Subcutaneous adipose tissue (tissue), 4 donors: ENCODE measurements around the gene SNX24. TPM values are rescaled to one million over a fixed set of nuclear protein-coding genes. Genes with fewer than 3 reads are reported as not detected.

Experiments
- CTCF ChIP-seq: fragments of 450-650 bp; IDR thresholded peaks from one replicate; pipeline ENCODE4 v1.5.1; 2016; ENCODE audit warnings: low read depth, mild to moderate bottlenecking, control low read depth, antibody characterized with exemption, moderate library complexity
- total RNA-seq, 4 donors: library from RNA; depleted of rRNA; stranded (reverse); fragments of >200 nt; gene quantifications; one replicate each; pipeline ENCODE4 v1.1.0, GENCODE V29; 2016

Gene SNX24
- total RNA-seq, 4 donors from 2014 or later = 5.8 to 33.9 (median 28.8) TPM

- no peak for TF ChIP-seq CTCF
Measured at GRCh38 chr5:122871661-122872060, 26.2 kb downstream of the SNX24 start.

- TF ChIP-seq CTCF = no peak
Measured at GRCh38 chr5:122874179-122874875, 28.9 kb downstream of the SNX24 start.

GRCh38 chr5:122877518-122877917 is 32.1 kb downstream of the SNX24 start:
- TF ChIP-seq CTCF = no peak

- TF ChIP-seq CTCF = no peak
Measured at GRCh38 chr5:122879076-122879475, 33.7 kb downstream of the SNX24 start.

GRCh38 chr5:122880170-122880689 is 34.8 kb downstream of the SNX24 start:
- no peak for TF ChIP-seq CTCF

GRCh38 chr5:122880749-122881148 is 35.3 kb downstream of the SNX24 start:
- TF ChIP-seq CTCF = no peak

- no peak for TF ChIP-seq CTCF
Measured at GRCh38 chr5:122882831-122883230, 37.4 kb downstream of the SNX24 start.
